Erythroblast (primary cell): ENCODE results near the gene FXYD3.

Source experiments
- GATA1 ChIP-seq: IDR thresholded peaks from 2 replicates; pipeline ENCODE4 v1.6.1; 2011; ENCODE audit warnings: low read depth, mild to moderate bottlenecking, control low read depth, low read length, moderate library complexity
- POLR2A ChIP-seq: IDR thresholded peaks from 2 replicates; pipeline ENCODE4 v1.6.1; 2011; ENCODE audit warnings: mild to moderate bottlenecking, low read length

GRCh38 chr19:35120492-35120891, 4.9 kb downstream of the FXYD3 start:
- no peak for TF ChIP-seq POLR2A
- TF ChIP-seq GATA1 = no peak
